Hepatocyte (in vitro differentiated cells): ENCODE results near the gene ANKFN1.

Experiments
- CTCF ChIP-seq: fragments of 200-600 bp; sonication (generic); IDR thresholded peaks from 2 replicates; pipeline ENCODE4 v1.5.1; 2016; ENCODE audit warnings: antibody characterized with exemption, mild to moderate bottlenecking; ENCODE audit not compliant: poor library complexity
- EZH2phosphoT487 ChIP-seq: fragments of 200-600 bp; sonication (generic); IDR thresholded peaks from one replicate; pipeline ENCODE4 v1.6.1; 2018; ENCODE audit warnings: antibody characterized with exemption, mild to moderate bottlenecking, low read depth, moderate library complexity; ENCODE audit not compliant: unreplicated experiment, severe bottlenecking

DNA sequence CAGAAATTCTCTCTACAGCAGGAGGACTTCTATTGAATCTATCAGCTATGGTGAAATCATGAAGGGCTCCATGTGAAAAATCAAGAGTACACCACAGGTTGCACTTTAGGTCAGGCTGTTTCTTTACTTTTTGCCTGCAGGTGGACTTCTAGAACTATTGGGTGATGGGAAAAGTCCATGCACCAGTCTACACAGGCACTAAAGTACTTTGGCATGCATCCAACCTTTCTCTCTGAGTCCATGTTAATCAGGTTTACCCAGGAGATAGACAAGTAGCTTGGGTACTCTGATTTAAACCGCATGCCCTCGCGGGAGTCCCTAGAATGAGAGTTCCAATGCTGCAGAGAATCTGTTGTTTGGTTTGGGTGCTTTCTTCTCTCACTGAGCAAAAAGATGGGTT, 9.1 kb upstream of the ANKFN1 start:
- TF ChIP-seq EZH2phosphoT487 (no peak), CTCF (no peak)
